GM12878 (cell line): Measurements from ENCODE around the gene NHS. TPM values are rescaled to one million over a fixed set of nuclear protein-coding genes. Genes with fewer than 3 reads are reported as not detected.

ENCODE experiments used
- ATAC-seq: fragments of 200-7000 bp; cut with Tn5 transposase; 3 replicates; pipeline ENCODE4 v1.9.1; 2020; ENCODE audit warnings: mild to moderate bottlenecking, moderate library complexity
- BruUV-seq: library from RNA; stranded (reverse); fragments of 400-500 nt; replicated peaks from 2 replicates; lab custom pipeline; 2021; lab: Mats Ljungman, UMichigan
- CTCF ChIA-PET: fragments of 300-600 bp; sonication (Branson Sonifier 250); formaldehyde crosslinking; extraction: SDS; loops from one replicate; lab custom pipeline; 2021; ENCODE audit warnings: inconsistent platforms; lab: Yijun Ruan, JAX
- POLR2A ChIA-PET: fragments of 350-600 bp; formaldehyde crosslinking; extraction: SDS; loops from one replicate; lab custom pipeline; 2021; ENCODE audit warnings: inconsistent platforms; lab: Charles Lee
- RAD21 ChIA-PET: fragments of 300-600 bp; sonication (Branson Sonifier 250); formaldehyde crosslinking; loops from one replicate; lab custom pipeline; 2023; ENCODE audit warnings: antibody characterized with exemption; ENCODE audit not compliant: unreplicated experiment; lab: Charles Lee
- SMC1A ChIA-PET: fragments of 300-600 bp; sonication (Branson Sonifier 250); formaldehyde crosslinking; loops from one replicate; lab custom pipeline; 2023; ENCODE audit not compliant: unreplicated experiment, uncharacterized antibody; lab: Charles Lee
- DNase-seq: peaks from one replicate; pipeline ENCODE4 v3.0.0-alpha.2; 2011; ENCODE audit warnings: low read depth, low spot score
- FAIRE-seq: peaks from 3 replicates; lab custom pipeline; 2011; peaks lifted over from hg19 to GRCh38; lab: Jason Lieb, UNC
- H2AFZ ChIP-seq: 2 replicates; pipeline ENCODE4 v1.6.0; 2011; ENCODE audit warnings: low read depth, low read length, control low read depth; ENCODE audit not compliant: control insufficient read depth
- H3K27ac ChIP-seq: 2 replicates; pipeline ENCODE4 v1.5.1; 2011; ENCODE audit warnings: control low read depth; ENCODE audit not compliant: control insufficient read depth, insufficient read depth
- H3K27me3 ChIP-seq, 2 experiments: replicated peaks in 1 of 2; 2 replicates each; pipeline versions ENCODE4 v1.6.0 to v1.6.1; 2011; ENCODE audit warnings: low read length in 1 of 2; ENCODE audit not compliant: control insufficient read depth in 2 of 2, insufficient read depth in 2 of 2
- H3K36me3 ChIP-seq, 2 experiments: 2 replicates each; pipeline ENCODE4 v1.5.1; 2011; ENCODE audit warnings: low read length in 1 of 2; ENCODE audit not compliant: control insufficient read depth in 2 of 2, insufficient read depth in 2 of 2
- H3K4me1 ChIP-seq: 2 replicates; pipeline ENCODE4 v1.6.1; 2011; ENCODE audit warnings: mild to moderate bottlenecking, low read length, moderate library complexity, mixed read lengths; ENCODE audit not compliant: control insufficient read depth, insufficient read depth
- H3K4me2 ChIP-seq: 2 replicates; pipeline ENCODE4 v1.6.0; 2011; ENCODE audit warnings: control low read depth; ENCODE audit not compliant: control insufficient read depth, insufficient read depth
- H3K4me3 ChIP-seq: fragments of 200-600 bp; sonication (generic); 2 replicates; pipeline ENCODE4 v1.5.1; 2016
- H3K79me2 ChIP-seq: 2 replicates; pipeline ENCODE4 v1.6.0; 2011; ENCODE audit warnings: low read length; ENCODE audit not compliant: control insufficient read depth, insufficient read depth
- H3K9ac ChIP-seq: 2 replicates; pipeline ENCODE4 v1.8.0; 2011; ENCODE audit warnings: low read length, control low read depth, mixed read lengths; ENCODE audit not compliant: control insufficient read depth, insufficient read depth
- H3K9me3 ChIP-seq: replicated peaks from 3 replicates; pipeline ENCODE4 v1.5.1; 2011; ENCODE audit warnings: mild to moderate bottlenecking, low read length; ENCODE audit not compliant: control insufficient read depth, insufficient read depth
- H4K20me1 ChIP-seq: 2 replicates; pipeline ENCODE4 v1.6.0; 2011; ENCODE audit not compliant: control insufficient read depth, insufficient read depth
- CHD2 ChIP-seq: IDR thresholded peaks from 2 replicates; pipeline ENCODE4 v1.6.1; 2011; ENCODE audit warnings: low read depth, low read length, improper control_type of control experiment, borderline replicate concordance
- EGR1 ChIP-seq, 2 experiments: IDR thresholded peaks; 1 replicate in 1 of 2; 2 replicates in 1 of 2; pipeline ENCODE4 v1.6.1; 2011 to 2012; ENCODE audit warnings: low read depth in 2 of 2, low read length in 2 of 2, borderline replicate concordance in 1 of 2, mild to moderate bottlenecking in 1 of 2, moderate library complexity in 1 of 2
- PAX8 ChIP-seq: fragments of 450-650 bp; IDR thresholded peaks from 2 replicates; pipeline ENCODE4 v1.6.1; 2017; ENCODE audit warnings: mild to moderate bottlenecking, moderate library complexity
- SUPT20H ChIP-seq: IDR thresholded peaks from 2 replicates; pipeline ENCODE4 v1.6.1; 2011; ENCODE audit warnings: low read depth, mild to moderate bottlenecking, low read length, moderate library complexity, borderline replicate concordance; ENCODE audit not compliant: control insufficient read depth
- TCF3 ChIP-seq: IDR thresholded peaks from 2 replicates; pipeline ENCODE4 v1.6.1; 2012; ENCODE audit warnings: low read depth, mild to moderate bottlenecking, low read length, borderline replicate concordance; ENCODE audit not compliant: insufficient read depth
- WRNIP1 ChIP-seq: IDR thresholded peaks from 2 replicates; pipeline ENCODE4 v1.6.1; 2011; ENCODE audit warnings: low read depth, low read length, improper control_type of control experiment, borderline replicate concordance
- YY1 ChIP-seq: IDR thresholded peaks from 2 replicates; pipeline ENCODE4 v1.6.1; 2011; ENCODE audit warnings: low read depth, mild to moderate bottlenecking, low read length
- WGBS: methylation state at CpG from one replicate; pipeline ENCODE4 v1.1.6; 2016; ENCODE audit warnings: low lambda C conversion rate; ENCODE audit not compliant: insufficient replicate concordance, insufficient coverage; ENCODE audit errors: missing lambda C conversion rate; 5-methylcytosine and 5-hydroxymethylcytosine counted together
- in situ Hi-C: fragments of 300-500 bp; cut with MboI; formaldehyde crosslinking; loops from 9 replicates; pipeline ENCODE4 v1.14.3; 2018; ENCODE audit warnings: mixed read lengths
- intact Hi-C: fragments of 100-400 bp; cut with micrococcal nuclease; formaldehyde crosslinking; loops from one replicate; pipeline ENCODE4 v1.14.2; 2022; ENCODE audit not compliant: unreplicated experiment
- polyA plus RNA-seq, 11 experiments: library from polyadenylated mRNA; depleted of rRNA in 4 of 11; unstranded in 6 of 11; stranded (reverse) in 5 of 11; fragments of >200 nt; fragmentation: Nextera tagmentation in 4 of 11; fragmentation: Illumina TruSeq in 1 of 11; extraction: Ambion mirVana in 4 of 11; extraction: Trizol in 1 of 11; gene quantifications; 1 replicate in 1 of 11; 2 replicates in 10 of 11; pipeline versions ENCODE4 v1.2.1 to v1.2.3, GENCODE V29; 2011 to 2016; ENCODE audit warnings: inconsistent platforms in 2 of 11, missing spikeins in 2 of 11, low read depth in 1 of 11
- total RNA-seq, 4 experiments: library from RNA; depleted of rRNA in 3 of 4; stranded (reverse); fragments of >200 nt in 3 of 4; fragmentation: Illumina TruSeq in 1 of 4; extraction: Trizol in 1 of 4; gene quantifications; 2 replicates each; pipeline versions ENCODE4 v1.2.1 to v1.2.3, GENCODE V29; 2013 to 2021
- TF ChIP-seq, protein P1 (sequence below): IDR thresholded peaks from 2 replicates; pipeline ENCODE4 v1.6.1; 2012; ENCODE audit warnings: mild to moderate bottlenecking, low read depth, low read length
- TF ChIP-seq, protein P2 (sequence below): fragments of 450-650 bp; IDR thresholded peaks from 2 replicates; pipeline ENCODE4 v1.6.1; 2017; ENCODE audit warnings: mild to moderate bottlenecking, moderate library complexity
- TF ChIP-seq, protein P3 (sequence below): IDR thresholded peaks from 2 replicates; pipeline ENCODE4 v1.6.1; 2012; ENCODE audit warnings: low read length, inconsistent platforms
- TF ChIP-seq, protein P4 (sequence below): IDR thresholded peaks from 2 replicates; pipeline ENCODE4 v1.6.1; 2012; ENCODE audit warnings: low read depth, low read length, improper control_type of control experiment

NHS gene
- total and polyA plus RNA-seq, 10 of the 15 experiments (the other 5 are each of a cell fraction or from before 2014, with no cell fraction given): under 0.01 to 0.07 (median 0.03) TPM; not detected in 7

DNA sequence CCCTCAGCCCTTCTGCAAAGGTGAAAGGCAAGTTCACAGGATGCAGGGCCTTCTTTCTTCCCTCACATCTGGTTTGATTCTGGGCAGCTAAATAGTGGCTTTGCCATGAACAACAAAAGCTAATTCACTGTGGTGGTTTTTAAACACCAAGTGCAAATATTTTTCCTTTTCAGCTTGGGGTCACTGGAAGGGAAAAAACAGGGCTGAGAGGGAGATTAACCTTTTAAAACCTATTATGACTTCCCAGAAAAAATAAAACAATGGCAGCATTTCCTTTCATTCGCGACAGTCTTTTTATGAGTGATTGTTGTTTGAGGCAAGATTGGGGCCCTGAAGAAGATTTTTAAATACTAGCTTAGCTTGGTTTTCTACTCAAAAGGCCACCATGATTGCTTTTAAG, 258.5 kb downstream of the NHS start (continued):
- TF ChIP-seq, protein P1, sequence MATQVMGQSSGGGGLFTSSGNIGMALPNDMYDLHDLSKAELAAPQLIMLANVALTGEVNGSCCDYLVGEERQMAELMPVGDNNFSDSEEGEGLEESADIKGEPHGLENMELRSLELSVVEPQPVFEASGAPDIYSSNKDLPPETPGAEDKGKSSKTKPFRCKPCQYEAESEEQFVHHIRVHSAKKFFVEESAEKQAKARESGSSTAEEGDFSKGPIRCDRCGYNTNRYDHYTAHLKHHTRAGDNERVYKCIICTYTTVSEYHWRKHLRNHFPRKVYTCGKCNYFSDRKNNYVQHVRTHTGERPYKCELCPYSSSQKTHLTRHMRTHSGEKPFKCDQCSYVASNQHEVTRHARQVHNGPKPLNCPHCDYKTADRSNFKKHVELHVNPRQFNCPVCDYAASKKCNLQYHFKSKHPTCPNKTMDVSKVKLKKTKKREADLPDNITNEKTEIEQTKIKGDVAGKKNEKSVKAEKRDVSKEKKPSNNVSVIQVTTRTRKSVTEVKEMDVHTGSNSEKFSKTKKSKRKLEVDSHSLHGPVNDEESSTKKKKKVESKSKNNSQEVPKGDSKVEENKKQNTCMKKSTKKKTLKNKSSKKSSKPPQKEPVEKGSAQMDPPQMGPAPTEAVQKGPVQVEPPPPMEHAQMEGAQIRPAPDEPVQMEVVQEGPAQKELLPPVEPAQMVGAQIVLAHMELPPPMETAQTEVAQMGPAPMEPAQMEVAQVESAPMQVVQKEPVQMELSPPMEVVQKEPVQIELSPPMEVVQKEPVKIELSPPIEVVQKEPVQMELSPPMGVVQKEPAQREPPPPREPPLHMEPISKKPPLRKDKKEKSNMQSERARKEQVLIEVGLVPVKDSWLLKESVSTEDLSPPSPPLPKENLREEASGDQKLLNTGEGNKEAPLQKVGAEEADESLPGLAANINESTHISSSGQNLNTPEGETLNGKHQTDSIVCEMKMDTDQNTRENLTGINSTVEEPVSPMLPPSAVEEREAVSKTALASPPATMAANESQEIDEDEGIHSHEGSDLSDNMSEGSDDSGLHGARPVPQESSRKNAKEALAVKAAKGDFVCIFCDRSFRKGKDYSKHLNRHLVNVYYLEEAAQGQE: no peak
- TF ChIP-seq CHD2: no peak
- TF ChIP-seq, all 136 proteins: peak for 0

DNA sequence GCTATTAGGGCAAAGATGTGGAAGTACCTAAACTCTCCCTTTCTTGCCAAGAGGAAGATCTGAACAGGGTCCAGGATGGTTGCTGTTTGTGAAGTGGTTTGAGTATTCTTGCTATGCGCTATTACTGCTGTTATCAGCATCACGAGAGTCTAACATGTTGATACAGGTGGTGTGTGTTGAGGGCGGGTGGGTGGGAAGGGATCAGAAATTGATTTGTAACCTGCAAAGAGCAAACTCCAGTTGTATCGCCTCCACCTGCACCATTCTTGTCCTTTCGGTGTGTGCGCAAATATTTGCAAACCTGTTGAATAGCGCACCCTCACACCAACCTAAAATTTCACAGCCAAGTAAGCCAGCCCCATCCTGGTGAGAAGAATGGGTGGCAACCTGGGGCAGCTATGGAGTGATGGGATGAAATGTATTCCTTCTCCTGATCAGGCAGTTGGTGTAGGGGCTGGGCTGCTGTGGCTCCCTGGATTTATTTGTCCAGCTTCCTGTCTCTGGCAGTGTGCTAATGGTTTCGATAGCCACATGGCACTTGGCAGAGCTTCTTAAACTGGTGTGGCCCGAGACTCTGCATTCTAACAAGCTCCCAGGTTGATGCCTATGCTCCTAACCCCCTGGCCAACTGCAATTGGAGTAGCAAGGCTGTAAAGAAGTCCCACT, 259.7 kb downstream of the NHS start:
- no peak for FAIRE-seq
- in situ Hi-C loops: no loop called here
- CTCF ChIA-PET: no interaction called here
- H3K4me1 ChIP-seq: no peaks in the 10 kb centered on the region
- H3K36me3 ChIP-seq: no peaks in the 10 kb centered on the region
- no peak for ATAC-seq
- no peaks in the 10 kb centered on the region for H3K79me2 ChIP-seq
- no peak overlapping the region for H3K27ac ChIP-seq
- intact Hi-C loops: no loop called here
- BruUV-seq: no TSS peak
- no peaks in the 10 kb centered on the region for H3K9me3 ChIP-seq
- no peak overlapping the region for H3K9ac ChIP-seq
- H3K4me3 ChIP-seq: no peak overlapping the region
- no peaks in the 10 kb centered on the region for H3K27me3 ChIP-seq
- POLR2A ChIA-PET: no interaction called here
- H4K20me1 ChIP-seq: no peaks in the 10 kb centered on the region
- 54% methylated on average over 9 of the region's 9 CpGs for WGBS
- RAD21 ChIA-PET: no interaction called here
- no peak overlapping the region for H3K4me2 ChIP-seq
- no peak overlapping the region for H2AFZ ChIP-seq
- SMC1A ChIA-PET: no interaction called here
- DNase-seq: no peak
- TF ChIP-seq, protein P2, sequence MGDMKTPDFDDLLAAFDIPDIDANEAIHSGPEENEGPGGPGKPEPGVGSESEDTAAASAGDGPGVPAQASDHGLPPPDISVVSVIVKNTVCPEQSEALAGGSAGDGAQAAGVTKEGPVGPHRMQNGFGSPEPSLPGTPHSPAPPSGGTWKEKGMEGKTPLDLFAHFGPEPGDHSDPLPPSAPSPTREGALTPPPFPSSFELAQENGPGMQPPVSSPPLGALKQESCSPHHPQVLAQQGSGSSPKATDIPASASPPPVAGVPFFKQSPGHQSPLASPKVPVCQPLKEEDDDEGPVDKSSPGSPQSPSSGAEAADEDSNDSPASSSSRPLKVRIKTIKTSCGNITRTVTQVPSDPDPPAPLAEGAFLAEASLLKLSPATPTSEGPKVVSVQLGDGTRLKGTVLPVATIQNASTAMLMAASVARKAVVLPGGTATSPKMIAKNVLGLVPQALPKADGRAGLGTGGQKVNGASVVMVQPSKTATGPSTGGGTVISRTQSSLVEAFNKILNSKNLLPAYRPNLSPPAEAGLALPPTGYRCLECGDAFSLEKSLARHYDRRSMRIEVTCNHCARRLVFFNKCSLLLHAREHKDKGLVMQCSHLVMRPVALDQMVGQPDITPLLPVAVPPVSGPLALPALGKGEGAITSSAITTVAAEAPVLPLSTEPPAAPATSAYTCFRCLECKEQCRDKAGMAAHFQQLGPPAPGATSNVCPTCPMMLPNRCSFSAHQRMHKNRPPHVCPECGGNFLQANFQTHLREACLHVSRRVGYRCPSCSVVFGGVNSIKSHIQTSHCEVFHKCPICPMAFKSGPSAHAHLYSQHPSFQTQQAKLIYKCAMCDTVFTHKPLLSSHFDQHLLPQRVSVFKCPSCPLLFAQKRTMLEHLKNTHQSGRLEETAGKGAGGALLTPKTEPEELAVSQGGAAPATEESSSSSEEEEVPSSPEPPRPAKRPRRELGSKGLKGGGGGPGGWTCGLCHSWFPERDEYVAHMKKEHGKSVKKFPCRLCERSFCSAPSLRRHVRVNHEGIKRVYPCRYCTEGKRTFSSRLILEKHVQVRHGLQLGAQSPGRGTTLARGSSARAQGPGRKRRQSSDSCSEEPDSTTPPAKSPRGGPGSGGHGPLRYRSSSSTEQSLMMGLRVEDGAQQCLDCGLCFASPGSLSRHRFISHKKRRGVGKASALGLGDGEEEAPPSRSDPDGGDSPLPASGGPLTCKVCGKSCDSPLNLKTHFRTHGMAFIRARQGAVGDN: no peak
- TF ChIP-seq, protein P3, sequence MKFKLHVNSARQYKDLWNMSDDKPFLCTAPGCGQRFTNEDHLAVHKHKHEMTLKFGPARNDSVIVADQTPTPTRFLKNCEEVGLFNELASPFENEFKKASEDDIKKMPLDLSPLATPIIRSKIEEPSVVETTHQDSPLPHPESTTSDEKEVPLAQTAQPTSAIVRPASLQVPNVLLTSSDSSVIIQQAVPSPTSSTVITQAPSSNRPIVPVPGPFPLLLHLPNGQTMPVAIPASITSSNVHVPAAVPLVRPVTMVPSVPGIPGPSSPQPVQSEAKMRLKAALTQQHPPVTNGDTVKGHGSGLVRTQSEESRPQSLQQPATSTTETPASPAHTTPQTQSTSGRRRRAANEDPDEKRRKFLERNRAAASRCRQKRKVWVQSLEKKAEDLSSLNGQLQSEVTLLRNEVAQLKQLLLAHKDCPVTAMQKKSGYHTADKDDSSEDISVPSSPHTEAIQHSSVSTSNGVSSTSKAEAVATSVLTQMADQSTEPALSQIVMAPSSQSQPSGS: no peak
- TF ChIP-seq, protein P4, sequence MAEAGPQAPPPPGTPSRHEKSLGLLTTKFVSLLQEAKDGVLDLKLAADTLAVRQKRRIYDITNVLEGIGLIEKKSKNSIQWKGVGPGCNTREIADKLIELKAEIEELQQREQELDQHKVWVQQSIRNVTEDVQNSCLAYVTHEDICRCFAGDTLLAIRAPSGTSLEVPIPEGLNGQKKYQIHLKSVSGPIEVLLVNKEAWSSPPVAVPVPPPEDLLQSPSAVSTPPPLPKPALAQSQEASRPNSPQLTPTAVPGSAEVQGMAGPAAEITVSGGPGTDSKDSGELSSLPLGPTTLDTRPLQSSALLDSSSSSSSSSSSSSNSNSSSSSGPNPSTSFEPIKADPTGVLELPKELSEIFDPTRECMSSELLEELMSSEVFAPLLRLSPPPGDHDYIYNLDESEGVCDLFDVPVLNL: no peak
- TF ChIP-seq PAX8: no peak
- no peak for TF ChIP-seq SUPT20H
- no peak for TF ChIP-seq YY1
- TF ChIP-seq WRNIP1: no peak
- no peak for TF ChIP-seq EGR1 (IDR thresholded peaks at IDR 0.05; ENCODE audit: borderline replicate concordance in 1 of 2, low read depth in 2 of 2, low read length in 2 of 2)
- no peak for TF ChIP-seq TCF3
